RWPE2 (cell line): Measurements from ENCODE around the gene MRPS18B.
"Not testable (repeated sequence)": the region's sequence is repeated elsewhere in the genome, so short reads cannot be mapped to it uniquely, and the experiment has no call there.

ENCODE experiments used
- ATAC-seq: fragments of 200-7000 bp; cut with Tn5 transposase; 3 replicates; pipeline ENCODE4 v1.9.1; 2021; ENCODE audit warnings: low read depth
- DNase-seq: peaks from one replicate; pipeline ENCODE4 v3.0.0-alpha.2; 2020; ENCODE audit warnings: low spot score
- H3K27ac ChIP-seq: fragments of 450-650 bp; 2 replicates; pipeline ENCODE4 v1.5.1; 2017; ENCODE audit warnings: mild to moderate bottlenecking; ENCODE audit not compliant: poor library complexity, severe bottlenecking
- H3K27me3 ChIP-seq: fragments of 250-450 bp; sonication (Bioruptor Pico); 2 replicates; pipeline ENCODE4 v1.5.1; 2021; ENCODE audit warnings: mild to moderate bottlenecking, moderate library complexity; ENCODE audit not compliant: insufficient read depth, poor library complexity, severe bottlenecking
- H3K36me3 ChIP-seq: fragments of 250-450 bp; sonication (Bioruptor Pico); 2 replicates; pipeline ENCODE4 v1.5.1; 2020; ENCODE audit warnings: low read depth, mild to moderate bottlenecking, moderate library complexity
- H3K4me1 ChIP-seq: fragments of 250-450 bp; sonication (Bioruptor Pico); 2 replicates; pipeline ENCODE4 v1.5.1; 2021; ENCODE audit warnings: mild to moderate bottlenecking, moderate library complexity; ENCODE audit not compliant: insufficient read depth, poor library complexity, severe bottlenecking
- H3K4me3 ChIP-seq: fragments of 250-450 bp; sonication (Bioruptor Pico); 2 replicates; pipeline ENCODE4 v1.5.1; 2021; ENCODE audit warnings: mild to moderate bottlenecking, moderate library complexity; ENCODE audit not compliant: severe bottlenecking
- H3K9me3 ChIP-seq: fragments of 250-450 bp; sonication (Bioruptor Pico); 2 replicates; pipeline ENCODE4 v1.5.1; 2021; ENCODE audit warnings: mild to moderate bottlenecking, moderate library complexity; ENCODE audit not compliant: severe bottlenecking
- TF ChIP-seq, protein P1 (sequence below): fragments of 450-650 bp; IDR thresholded peaks from one replicate; pipeline ENCODE4 v1.5.1; 2017; ENCODE audit warnings: mild to moderate bottlenecking, moderate library complexity; ENCODE audit not compliant: poor library complexity, severe bottlenecking

MRPS18B gene

DNA sequence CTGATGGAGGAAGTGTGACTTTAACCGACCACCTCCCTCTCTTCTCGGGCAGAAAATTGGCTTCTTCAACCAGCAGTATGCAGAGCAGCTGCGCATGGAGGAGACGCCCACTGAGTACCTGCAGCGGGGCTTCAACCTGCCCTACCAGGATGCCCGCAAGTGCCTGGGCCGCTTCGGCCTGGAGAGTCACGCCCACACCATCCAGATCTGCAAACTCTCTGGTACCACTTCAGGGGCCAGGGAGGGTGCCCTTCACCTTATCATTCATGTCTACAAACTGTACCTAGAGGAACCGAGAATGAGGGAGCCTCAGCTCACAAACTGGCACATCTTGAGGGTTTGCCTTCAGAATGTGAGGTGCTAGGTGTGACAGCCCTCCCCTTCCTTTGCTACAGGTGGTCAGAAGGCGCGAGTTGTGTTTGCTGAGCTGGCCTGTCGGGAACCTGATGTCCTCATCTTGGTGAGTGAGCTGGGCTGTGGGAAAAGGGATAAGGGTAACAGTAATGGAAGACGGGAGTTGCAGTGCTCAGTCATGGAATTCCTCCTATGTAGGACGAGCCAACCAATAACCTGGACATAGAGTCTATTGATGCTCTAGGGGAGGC, 27.8 kb upstream of the MRPS18B start:
- Histone ChIP-seq H3K27ac (peak overlapping the region; percentile 60), H3K36me3 (peaks cover 83% of the 10 kb centered on the region), H3K4me1 (peaks cover 4% of the 10 kb centered on the region), H3K27me3 (no peaks in the 10 kb centered on the region), H3K4me3 (no peak overlapping the region), H3K9me3 (no peaks in the 10 kb centered on the region)
- DNase-seq (no peak), ATAC-seq (no peak)
- TF ChIP-seq, protein P1, sequence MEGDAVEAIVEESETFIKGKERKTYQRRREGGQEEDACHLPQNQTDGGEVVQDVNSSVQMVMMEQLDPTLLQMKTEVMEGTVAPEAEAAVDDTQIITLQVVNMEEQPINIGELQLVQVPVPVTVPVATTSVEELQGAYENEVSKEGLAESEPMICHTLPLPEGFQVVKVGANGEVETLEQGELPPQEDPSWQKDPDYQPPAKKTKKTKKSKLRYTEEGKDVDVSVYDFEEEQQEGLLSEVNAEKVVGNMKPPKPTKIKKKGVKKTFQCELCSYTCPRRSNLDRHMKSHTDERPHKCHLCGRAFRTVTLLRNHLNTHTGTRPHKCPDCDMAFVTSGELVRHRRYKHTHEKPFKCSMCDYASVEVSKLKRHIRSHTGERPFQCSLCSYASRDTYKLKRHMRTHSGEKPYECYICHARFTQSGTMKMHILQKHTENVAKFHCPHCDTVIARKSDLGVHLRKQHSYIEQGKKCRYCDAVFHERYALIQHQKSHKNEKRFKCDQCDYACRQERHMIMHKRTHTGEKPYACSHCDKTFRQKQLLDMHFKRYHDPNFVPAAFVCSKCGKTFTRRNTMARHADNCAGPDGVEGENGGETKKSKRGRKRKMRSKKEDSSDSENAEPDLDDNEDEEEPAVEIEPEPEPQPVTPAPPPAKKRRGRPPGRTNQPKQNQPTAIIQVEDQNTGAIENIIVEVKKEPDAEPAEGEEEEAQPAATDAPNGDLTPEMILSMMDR: no peak

GRCh38 chr6:30590509-30590908, 27.1 kb upstream of the MRPS18B start:
- Histone ChIP-seq H3K27ac (peak overlapping the region; percentile 60), H3K27me3 (no peaks in the 10 kb centered on the region), H3K4me1 (peaks cover 4% of the 10 kb centered on the region), H3K36me3 (peaks cover 76% of the 10 kb centered on the region), H3K4me3 (no peak overlapping the region), H3K9me3 (no peaks in the 10 kb centered on the region)
- TF ChIP-seq, protein P1: no peak
- DNase-seq: no peak
- no peak for ATAC-seq

- H3K4me1 ChIP-seq: peaks cover 7% of the 10 kb centered on the region
- no peaks in the 10 kb centered on the region for H3K9me3 ChIP-seq
- H3K36me3 ChIP-seq: peaks cover 71% of the 10 kb centered on the region
- H3K27me3 ChIP-seq: no peaks in the 10 kb centered on the region
- TF ChIP-seq, protein P1: no peak
- no peak overlapping the region for H3K4me3 ChIP-seq
- peak overlapping the region; percentile 60 for H3K27ac ChIP-seq
- ATAC-seq (peak; percentile 66), DNase-seq (no peak)
Measured at GRCh38 chr6:30591008-30591407, 26.6 kb upstream of the MRPS18B start.

DNA sequence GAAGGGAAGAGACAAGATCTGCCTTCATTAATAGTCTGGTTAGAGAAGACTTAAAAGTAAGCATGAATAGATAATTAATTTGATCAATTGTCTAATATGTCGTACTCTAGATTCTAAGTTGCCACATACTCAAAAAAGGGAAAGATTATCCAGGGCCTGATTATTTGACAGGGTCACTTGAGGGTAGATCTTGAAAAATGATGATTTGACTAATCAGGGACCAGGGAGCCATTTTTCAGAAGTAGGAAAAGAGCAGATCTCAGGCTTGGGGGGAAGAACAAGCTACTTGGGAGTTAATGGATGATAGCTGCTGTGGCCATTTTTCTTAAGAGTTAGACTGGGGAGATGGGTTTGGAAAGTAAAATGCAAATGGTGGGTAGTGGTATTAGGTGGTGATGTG, 25.4 kb upstream of the MRPS18B start:
- Histone ChIP-seq H3K27me3 (no peaks in the 10 kb centered on the region), H3K27ac (peak overlapping the region; percentile 60), H3K36me3 (peaks cover 64% of the 10 kb centered on the region), H3K4me1 (peaks cover 7% of the 10 kb centered on the region), H3K4me3 (no peak overlapping the region), H3K9me3 (no peaks in the 10 kb centered on the region)
- no peak for ATAC-seq
- TF ChIP-seq, protein P1: no peak
- DNase-seq: no peak

- H3K4me3 ChIP-seq, H3K4me1 ChIP-seq, H3K27ac ChIP-seq, H3K9me3 ChIP-seq, H3K27me3 ChIP-seq, DNase-seq: not testable (repeated sequence)
- H3K36me3 ChIP-seq: peaks cover 42% of the 10 kb centered on the region
- TF ChIP-seq, protein P1: peak; percentile 81
- ATAC-seq: peak; percentile 76
Measured at GRCh38 chr6:30597315-30598144, 20.1 kb upstream of the MRPS18B start.
